ENCODE measurements around the gene DEPDC4.
"Not testable (repeated sequence)": the region's sequence is repeated elsewhere in the genome, so short reads cannot be mapped to it uniquely, and the experiment has no call there.

DEPDC4 gene

DNA sequence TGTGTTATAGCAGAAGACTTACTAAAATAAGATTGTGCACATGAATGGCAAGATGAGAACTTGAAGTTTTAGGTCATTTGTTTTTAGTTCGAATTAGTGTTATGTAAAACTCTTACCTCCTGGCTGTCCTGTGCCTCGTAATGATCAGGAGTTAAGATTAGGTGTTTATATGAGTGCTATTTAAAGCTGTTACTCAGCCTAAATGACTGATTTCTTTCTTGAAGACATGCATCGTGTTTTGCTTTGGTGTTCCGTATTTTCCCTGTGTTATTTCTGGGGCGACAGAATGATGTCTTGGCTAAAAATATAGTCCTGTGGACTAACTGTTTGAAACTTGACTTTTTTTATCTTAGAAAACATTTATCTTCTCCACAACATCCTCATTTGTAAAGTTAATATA lies 22.2 kb upstream of the DEPDC4 start:
- no CpG with 5 or more reads among the region's 5 CpGs for WGBS (ENCODE audit: insufficient coverage, insufficient read length)
- Histone ChIP-seq H3K27me3 (ENCODE audit: control insufficient read depth, insufficient read depth, low read length) (no peaks in the 10 kb centered on the region), H3K36me3 (ENCODE audit: control insufficient read depth, insufficient read depth, low read length) (no peaks in the 10 kb centered on the region; the same call in 1 of the 2 replicates), H3K4me3 (ENCODE audit: low read length) (no peak overlapping the region), H3K27ac (ENCODE audit: low read length) (no peak overlapping the region), H3K9me3 (ENCODE audit: control insufficient read depth, insufficient read depth, low read length) (no peaks in the 10 kb centered on the region), H3K4me1 (ENCODE audit: control insufficient read depth, insufficient read depth, low read length) (no peaks in the 10 kb centered on the region)
- DNase-seq (ENCODE audit: low read depth, low spot score): no peak

DNA sequence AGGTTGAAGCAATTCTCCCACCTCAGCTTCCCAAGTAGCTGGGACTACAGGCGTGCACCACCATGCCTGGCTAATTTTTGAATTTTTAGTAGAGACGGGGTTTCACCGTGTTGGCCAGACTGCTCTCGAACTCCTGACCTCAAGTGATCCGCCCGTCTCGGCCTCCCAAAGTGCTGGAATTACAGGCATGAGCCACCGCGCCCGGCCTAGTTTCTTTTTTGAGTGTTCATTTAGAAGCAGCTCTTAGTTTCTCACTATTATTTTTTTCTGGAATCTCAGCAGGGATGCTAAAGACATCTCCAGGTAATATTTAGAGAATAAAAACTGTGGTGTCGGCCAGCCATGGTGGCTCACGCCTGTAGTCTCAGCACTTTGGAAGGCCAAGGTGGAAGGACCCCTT lies 17.7 kb upstream of the DEPDC4 start:
- not testable (repeated sequence) for H3K27ac ChIP-seq (ENCODE audit: low read length); H3K36me3 ChIP-seq (ENCODE audit: control insufficient read depth, insufficient read depth, low read length); H3K4me3 ChIP-seq (ENCODE audit: low read length); H3K9me3 ChIP-seq (ENCODE audit: control insufficient read depth, insufficient read depth, low read length); H3K27me3 ChIP-seq (ENCODE audit: control insufficient read depth, insufficient read depth, low read length); DNase-seq (ENCODE audit: low read depth, low spot score); H3K4me1 ChIP-seq (ENCODE audit: control insufficient read depth, insufficient read depth, low read length)
- no CpG with 5 or more reads among the region's 12 CpGs for WGBS (ENCODE audit: insufficient coverage, insufficient read length)

GRCh38 chr12:100279607-100280244 lies 12.8 kb upstream of the DEPDC4 start:
- WGBS (ENCODE audit: insufficient coverage, insufficient read length): no CpG with 5 or more reads among the region's 1 CpG
- Histone ChIP-seq H3K4me3 (ENCODE audit: low read length) (no peak overlapping the region), H3K27ac (ENCODE audit: low read length) (no peak overlapping the region), H3K9me3 (ENCODE audit: control insufficient read depth, insufficient read depth, low read length) (no peaks in the 10 kb centered on the region), H3K4me1 (ENCODE audit: control insufficient read depth, insufficient read depth, low read length) (0 out of 2 replicates have a peak, but pooled peaks cover 2% of the 10 kb centered on the region), H3K36me3 (ENCODE audit: control insufficient read depth, insufficient read depth, low read length) (no peaks in the 10 kb centered on the region), H3K27me3 (ENCODE audit: control insufficient read depth, insufficient read depth, low read length) (no peaks in the 10 kb centered on the region)
- no peak for DNase-seq (ENCODE audit: low read depth, low spot score)

DNA sequence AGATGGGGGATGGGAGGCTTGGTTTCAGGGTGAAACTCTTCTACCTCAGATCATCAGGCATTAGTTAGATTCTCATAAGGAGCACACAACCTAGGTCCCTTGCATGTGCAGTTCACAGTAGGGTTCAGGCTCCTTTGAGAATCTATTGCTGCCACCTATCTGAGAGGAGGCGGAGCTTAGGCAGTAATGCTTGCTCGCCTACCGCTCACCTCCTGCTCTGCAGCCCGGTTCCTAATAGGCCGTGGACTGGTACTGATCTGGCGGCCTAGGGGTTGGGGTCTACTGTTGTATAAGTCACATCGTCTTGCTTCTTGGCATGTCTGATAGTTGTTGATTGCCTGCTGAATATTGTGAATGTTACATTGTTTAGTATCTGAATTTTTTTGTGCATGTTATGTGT lies 12.3 kb upstream of the DEPDC4 start:
- Histone ChIP-seq H3K4me1 (ENCODE audit: control insufficient read depth, insufficient read depth, low read length) (0 out of 2 replicates have a peak, but pooled peaks cover 2% of the 10 kb centered on the region), H3K36me3 (ENCODE audit: control insufficient read depth, insufficient read depth, low read length) (no peaks in the 10 kb centered on the region), H3K27me3 (ENCODE audit: control insufficient read depth, insufficient read depth, low read length) (no peaks in the 10 kb centered on the region)

DNA sequence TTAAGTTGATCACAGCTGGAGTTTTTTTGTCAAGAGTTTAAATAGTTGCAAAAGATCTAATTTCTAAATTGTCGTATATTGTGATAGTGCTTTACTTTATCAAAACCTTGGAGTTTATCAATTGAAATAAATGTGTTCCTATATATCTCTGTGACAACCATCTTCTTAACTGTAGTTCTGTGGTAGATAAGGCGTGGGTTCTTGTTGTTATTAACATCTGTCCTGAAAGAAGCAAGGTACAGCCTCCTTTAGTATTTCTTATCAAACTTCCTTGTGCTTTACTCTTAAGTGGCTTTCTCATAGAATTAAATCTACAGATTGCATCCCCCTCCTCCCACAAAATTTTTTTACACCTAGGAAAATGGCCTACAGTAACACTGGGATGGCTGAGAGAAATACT lies 7.4 kb upstream of the DEPDC4 start:
- no peak overlapping the region for H3K27ac ChIP-seq (ENCODE audit: low read length)

More for the DNA sequence above, 12.3 kb upstream of the DEPDC4 start:
- no CpG with 5 or more reads among the region's 7 CpGs for WGBS (ENCODE audit: insufficient coverage, insufficient read length)
- no peak overlapping the region for H3K4me3 ChIP-seq (ENCODE audit: low read length)
- H3K9me3 ChIP-seq (ENCODE audit: control insufficient read depth, insufficient read depth, low read length): no peaks in the 10 kb centered on the region
- no peak overlapping the region for H3K27ac ChIP-seq (ENCODE audit: low read length)
- no peak for DNase-seq (ENCODE audit: low read depth, low spot score)

GRCh38 chr12:100273782-100274181 lies 6.9 kb upstream of the DEPDC4 start:
- Histone ChIP-seq H3K4me3 (ENCODE audit: low read length) (no peak overlapping the region), H3K27me3 (ENCODE audit: control insufficient read depth, insufficient read depth, low read length) (no peaks in the 10 kb centered on the region), H3K36me3 (ENCODE audit: control insufficient read depth, insufficient read depth, low read length) (no peaks in the 10 kb centered on the region), H3K9me3 (ENCODE audit: control insufficient read depth, insufficient read depth, low read length) (no peaks in the 10 kb centered on the region), H3K27ac (ENCODE audit: low read length) (no peak overlapping the region), H3K4me1 (ENCODE audit: control insufficient read depth, insufficient read depth, low read length) (no peaks in the 10 kb centered on the region)
- WGBS (ENCODE audit: insufficient coverage, insufficient read length): no CpG with 5 or more reads among the region's 4 CpGs
- no peak for DNase-seq (ENCODE audit: low read depth, low spot score)

More for the DNA sequence above, 7.4 kb upstream of the DEPDC4 start:
- DNase-seq (ENCODE audit: low read depth, low spot score): no peak
- H3K4me3 ChIP-seq (ENCODE audit: low read length): no peak overlapping the region
- H3K4me1 ChIP-seq (ENCODE audit: control insufficient read depth, insufficient read depth, low read length): 0 out of 2 replicates have a peak, but pooled peaks cover 2% of the 10 kb centered on the region
- no peaks in the 10 kb centered on the region for H3K9me3 ChIP-seq (ENCODE audit: control insufficient read depth, insufficient read depth, low read length)
- no peaks in the 10 kb centered on the region for H3K36me3 ChIP-seq (ENCODE audit: control insufficient read depth, insufficient read depth, low read length)
- H3K27me3 ChIP-seq (ENCODE audit: control insufficient read depth, insufficient read depth, low read length): no peaks in the 10 kb centered on the region
- WGBS (ENCODE audit: insufficient coverage, insufficient read length): no CpG with 5 or more reads among the region's 2 CpGs

DNA sequence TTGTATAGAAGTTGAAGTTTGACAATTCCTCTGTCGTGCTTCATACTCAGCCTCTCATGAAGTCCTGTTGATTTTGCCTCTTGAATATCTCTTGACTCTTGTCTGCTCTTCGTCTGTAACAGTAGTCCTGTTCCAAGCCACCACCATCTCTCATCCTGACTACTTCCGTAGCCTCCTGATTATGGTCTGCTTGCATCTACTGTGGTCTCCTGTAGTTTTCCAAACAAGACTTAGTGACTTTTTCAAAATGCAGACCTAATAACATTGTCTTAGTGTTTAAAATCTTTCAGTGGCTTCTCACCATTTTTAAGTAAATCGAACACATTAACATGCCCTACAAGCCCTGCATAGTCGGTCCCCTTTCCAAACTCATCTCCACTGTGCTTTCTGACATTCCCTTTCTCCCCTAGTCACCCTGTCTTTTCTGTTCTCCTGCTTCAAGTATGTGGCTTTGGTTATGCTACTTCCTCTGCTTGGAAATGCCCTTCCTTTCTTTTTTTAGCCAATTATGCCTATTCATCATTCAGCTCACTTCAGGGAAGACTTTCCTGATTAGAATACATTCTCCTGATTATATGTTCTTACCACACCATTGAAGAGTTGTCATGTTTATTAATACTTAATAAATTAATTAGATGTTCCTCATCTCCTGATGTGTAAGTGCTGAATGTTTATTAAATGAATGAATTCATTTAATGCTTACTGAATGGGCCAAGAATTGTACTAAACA lies 2.1 kb upstream of the DEPDC4 start:
- WGBS (ENCODE audit: insufficient coverage, insufficient read length): no CpG with 5 or more reads among the region's 5 CpGs
- Histone ChIP-seq H3K27me3 (ENCODE audit: control insufficient read depth, insufficient read depth, low read length) (no peaks in the 10 kb centered on the region), H3K9me3 (ENCODE audit: control insufficient read depth, insufficient read depth, low read length) (no peaks in the 10 kb centered on the region), H3K4me1 (ENCODE audit: control insufficient read depth, insufficient read depth, low read length) (no peaks in the 10 kb centered on the region), H3K36me3 (ENCODE audit: control insufficient read depth, insufficient read depth, low read length) (no peaks in the 10 kb centered on the region), H3K27ac (ENCODE audit: low read length) (no peak overlapping the region), H3K4me3 (ENCODE audit: low read length) (no peak overlapping the region)
- no peak for DNase-seq (ENCODE audit: low read depth, low spot score)

DNA sequence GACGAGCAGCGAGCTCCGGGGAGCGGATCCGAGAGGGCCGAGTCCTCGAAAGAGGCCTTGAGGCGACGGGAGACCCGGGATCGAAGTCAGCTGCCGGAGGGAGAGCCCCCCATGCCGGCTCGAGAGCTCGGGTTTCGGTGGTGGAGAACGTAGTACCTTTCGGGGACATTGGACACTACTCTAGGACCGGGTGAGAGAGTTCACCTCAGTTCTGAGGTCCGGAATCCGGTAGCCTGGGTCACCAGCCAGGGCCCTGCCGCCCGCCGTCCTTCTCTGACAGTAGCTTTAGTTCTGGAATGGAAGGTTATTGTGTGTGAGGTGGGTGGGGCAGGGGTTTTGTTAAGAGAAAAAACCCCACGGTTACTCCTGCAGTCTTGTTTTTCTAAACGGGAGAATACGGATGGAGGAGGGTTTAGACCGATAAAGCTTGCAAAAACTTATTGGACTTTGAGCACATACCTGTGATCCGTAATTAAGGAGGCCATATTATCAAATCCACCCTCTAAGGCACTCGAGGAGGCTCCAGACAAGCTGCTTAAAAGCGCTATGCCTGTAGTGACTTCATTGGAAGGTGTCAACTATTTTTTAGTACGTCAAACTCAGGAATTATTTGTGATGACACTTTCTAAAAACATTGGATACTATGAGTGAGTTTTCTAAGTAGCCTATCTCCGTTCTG lies 863 bp upstream of the DEPDC4 start:
- H3K27ac ChIP-seq (ENCODE audit: low read length): no peak overlapping the region
- H3K9me3 ChIP-seq (ENCODE audit: control insufficient read depth, insufficient read depth, low read length): no peaks in the 10 kb centered on the region
- no peaks in the 10 kb centered on the region for H3K36me3 ChIP-seq (ENCODE audit: control insufficient read depth, insufficient read depth, low read length)
- no CpG with 5 or more reads among the region's 33 CpGs for WGBS (ENCODE audit: insufficient coverage, insufficient read length)
- H3K4me1 ChIP-seq (ENCODE audit: control insufficient read depth, insufficient read depth, low read length): no peaks in the 10 kb centered on the region
- no peaks in the 10 kb centered on the region for H3K27me3 ChIP-seq (ENCODE audit: control insufficient read depth, insufficient read depth, low read length)
- peak overlapping the region; percentile 93 for H3K4me3 ChIP-seq (ENCODE audit: low read length)
- DNase-seq (ENCODE audit: low read depth, low spot score): no peak

DNA sequence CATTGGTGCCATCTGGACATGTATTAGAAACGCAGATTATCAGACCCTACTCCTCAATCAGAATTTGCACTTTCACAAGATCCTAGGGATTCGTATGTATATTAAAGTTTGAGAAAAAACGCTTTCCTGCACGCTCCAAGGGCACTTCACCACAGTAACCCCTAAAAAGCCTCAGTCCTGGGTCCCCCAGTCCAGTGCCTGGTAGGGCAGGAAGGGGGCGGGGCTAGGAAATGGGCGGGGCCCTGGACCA lies 369 bp downstream of the DEPDC4 start:
- no peaks in the 10 kb centered on the region for H3K27me3 ChIP-seq (ENCODE audit: control insufficient read depth, insufficient read depth, low read length)
- no peaks in the 10 kb centered on the region for H3K9me3 ChIP-seq (ENCODE audit: control insufficient read depth, insufficient read depth, low read length)
- H3K27ac ChIP-seq (ENCODE audit: low read length): no peak overlapping the region
- peak overlapping the region; percentile 93; the same call in 1 of the 2 replicates for H3K4me3 ChIP-seq (ENCODE audit: low read length)
- no peaks in the 10 kb centered on the region for H3K36me3 ChIP-seq (ENCODE audit: control insufficient read depth, insufficient read depth, low read length)
- DNase-seq (ENCODE audit: low read depth, low spot score): no peak
- no CpG with 5 or more reads among the region's 6 CpGs for WGBS (ENCODE audit: insufficient coverage, insufficient read length)
- no peaks in the 10 kb centered on the region for H3K4me1 ChIP-seq (ENCODE audit: control insufficient read depth, insufficient read depth, low read length)

GRCh38 chr12:100265732-100266584 lies 921 bp downstream of the DEPDC4 start:
- 100% methylated on average over 2 of the region's 11 CpGs for WGBS (ENCODE audit: insufficient coverage, insufficient read length)

More at GRCh38 chr12:100265732-100266584, 921 bp downstream of the DEPDC4 start:
- no peaks in the 10 kb centered on the region for H3K27me3 ChIP-seq (ENCODE audit: control insufficient read depth, insufficient read depth, low read length)
- H3K4me1 ChIP-seq (ENCODE audit: control insufficient read depth, insufficient read depth, low read length): no peaks in the 10 kb centered on the region
- H3K36me3 ChIP-seq (ENCODE audit: control insufficient read depth, insufficient read depth, low read length): no peaks in the 10 kb centered on the region
- H3K27ac ChIP-seq (ENCODE audit: low read length): no peak overlapping the region
- H3K4me3 ChIP-seq (ENCODE audit: low read length): peak overlapping the region; percentile 93; the same call in 1 of the 2 replicates
- DNase-seq (ENCODE audit: low read depth, low spot score): no peak
- H3K9me3 ChIP-seq (ENCODE audit: control insufficient read depth, insufficient read depth, low read length): no peaks in the 10 kb centered on the region

All from iPS DF 6.9 (cell line).